GM19372 (cell line): ENCODE measurements around the gene PTS.

Experiments used
- ATAC-seq: cut with Tn5 transposase; IDR thresholded peaks from one replicate; pipeline ENCODE4 v1.9.1; 2021; ENCODE audit warnings: mild to moderate bottlenecking, low read depth, moderate library complexity; ENCODE audit not compliant: unreplicated experiment

Gene PTS

DNA sequence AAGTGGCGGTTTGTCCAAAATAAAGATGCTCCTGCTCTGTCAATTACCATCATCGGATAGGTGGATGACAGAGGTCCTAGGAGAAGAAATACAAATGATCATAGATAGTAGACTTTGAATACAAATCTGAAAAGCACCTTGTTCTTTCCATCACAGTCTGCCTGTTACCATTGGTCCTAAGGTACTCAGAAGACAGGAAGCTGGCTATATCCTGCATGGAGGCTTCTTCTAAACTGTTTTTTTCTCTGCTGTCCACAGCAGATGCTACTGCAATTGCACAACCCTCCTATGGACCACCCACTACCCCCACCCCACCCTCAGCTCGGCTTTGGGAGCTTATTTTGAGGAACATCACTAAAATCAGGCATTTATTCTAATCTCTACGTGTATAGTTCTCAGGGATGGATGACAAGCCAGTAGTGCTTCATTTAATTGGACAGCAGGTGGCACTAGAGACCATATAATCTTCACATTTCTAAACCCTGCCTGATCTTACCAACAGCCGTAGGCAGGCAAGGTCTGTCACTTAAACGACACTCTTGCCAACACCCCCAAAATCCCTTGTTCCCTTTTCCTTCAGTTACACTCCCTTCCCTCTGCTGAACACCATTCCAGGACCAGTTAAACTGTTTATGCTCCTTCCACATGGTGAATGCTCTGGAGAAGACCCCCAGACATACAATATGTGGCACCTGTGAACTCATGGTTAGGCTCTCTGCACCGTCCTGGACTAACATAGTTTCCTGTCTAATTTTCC is 6.6 kb upstream of the PTS start:
- ATAC-seq = peak; percentile 86

DNA sequence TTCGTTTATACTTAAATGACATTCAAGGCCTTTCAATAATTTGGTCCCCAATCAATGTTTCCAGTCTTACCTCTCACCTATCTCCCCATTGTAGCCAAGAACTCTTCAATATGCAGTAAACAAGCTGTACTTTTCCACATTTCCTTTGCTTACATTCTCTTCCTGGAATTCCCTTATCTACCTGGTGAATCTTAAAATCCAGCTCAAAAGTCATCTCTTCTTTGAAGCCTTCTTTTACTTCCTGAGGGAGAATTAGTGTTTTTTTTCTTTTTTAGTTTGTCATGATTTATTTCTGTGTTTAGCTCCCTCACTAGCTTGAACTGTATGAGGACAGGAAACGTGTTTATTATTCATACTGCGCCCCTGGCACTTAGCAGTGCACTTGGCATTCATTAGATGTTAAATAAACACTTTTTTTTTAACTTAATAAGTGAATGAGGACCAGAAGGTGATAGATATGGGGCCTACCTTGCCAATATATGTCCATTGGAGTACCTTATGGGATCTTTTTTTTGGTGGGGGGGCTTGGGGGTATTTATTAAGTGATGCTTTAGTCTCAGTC is 4.9 kb upstream of the PTS start:
- no peak for ATAC-seq

DNA sequence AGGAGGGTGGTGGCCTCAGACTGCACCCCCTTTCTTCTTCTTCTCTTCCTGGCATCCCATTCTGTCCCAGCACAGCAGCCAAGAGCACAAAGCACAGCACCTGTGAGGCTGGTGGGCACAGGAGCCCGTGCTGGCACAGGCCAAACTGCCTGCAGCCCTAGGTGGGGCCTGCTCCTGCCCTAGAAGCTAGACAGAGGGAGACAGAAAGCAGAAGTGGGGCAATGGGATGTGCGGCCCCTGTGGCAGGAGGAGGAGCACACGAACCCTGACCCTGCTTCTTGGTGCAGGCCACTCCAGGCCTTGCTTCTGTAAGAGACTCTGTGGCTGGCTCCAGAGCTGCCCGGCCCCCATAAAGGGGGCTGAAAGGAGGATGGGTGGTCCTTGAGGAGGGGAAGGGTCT is 3.9 kb upstream of the PTS start:
- ATAC-seq = no peak

DNA sequence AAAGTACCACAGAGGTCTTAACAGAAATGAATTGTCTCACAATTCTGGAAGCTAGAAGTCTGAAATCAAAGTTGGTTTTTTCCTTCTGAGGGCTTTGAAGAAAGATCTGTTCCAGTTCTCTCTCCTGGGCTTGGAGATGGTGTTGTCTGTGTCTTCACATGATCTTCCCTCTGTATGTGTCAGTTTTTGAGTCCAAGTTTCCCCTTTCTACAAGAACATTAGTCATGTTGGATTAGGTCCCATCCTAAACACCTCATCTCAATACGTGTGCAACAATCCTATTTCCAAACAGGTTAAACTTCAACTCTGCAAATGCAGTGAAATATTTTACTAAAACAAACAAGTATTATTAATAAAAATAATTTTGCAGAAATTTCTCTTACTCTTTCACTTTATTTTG is 3.1 kb upstream of the PTS start:
- ATAC-seq = no peak

DNA sequence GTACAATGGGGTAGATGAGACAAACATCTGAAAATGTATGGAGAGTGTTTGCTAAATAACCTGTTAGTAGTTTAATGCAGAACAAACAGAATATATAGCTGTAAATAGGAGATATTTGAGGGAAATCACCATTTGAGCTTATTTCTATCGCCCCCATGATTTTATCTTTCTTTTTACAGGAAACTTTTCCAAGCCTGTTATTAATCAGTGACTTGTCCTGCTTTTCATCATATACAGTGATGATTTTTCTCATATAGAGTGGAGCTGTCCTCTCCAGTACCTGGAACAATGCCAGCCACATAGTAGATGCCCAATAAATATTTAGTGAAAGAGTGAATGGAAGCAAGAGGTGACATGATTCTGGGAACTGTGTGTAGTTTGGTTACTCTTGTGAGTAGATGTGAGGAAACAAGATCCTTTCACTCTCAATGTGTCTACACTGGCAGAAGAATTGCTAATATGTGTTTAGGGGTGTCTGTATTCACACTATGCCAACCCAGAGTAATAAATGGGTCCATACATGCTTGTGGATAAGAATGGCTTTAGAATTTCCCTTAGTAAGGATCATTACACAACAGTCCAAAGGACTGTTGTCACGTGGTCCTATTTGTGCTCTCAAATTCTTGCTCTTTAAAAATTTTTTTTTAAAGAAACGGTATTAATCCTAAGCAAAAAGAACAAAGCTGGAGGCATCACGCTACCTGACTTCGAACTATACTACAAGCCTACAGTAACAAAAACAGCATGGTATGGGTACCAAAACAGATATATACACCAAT is 2.3 kb upstream of the PTS start:
- ATAC-seq = no peak

DNA sequence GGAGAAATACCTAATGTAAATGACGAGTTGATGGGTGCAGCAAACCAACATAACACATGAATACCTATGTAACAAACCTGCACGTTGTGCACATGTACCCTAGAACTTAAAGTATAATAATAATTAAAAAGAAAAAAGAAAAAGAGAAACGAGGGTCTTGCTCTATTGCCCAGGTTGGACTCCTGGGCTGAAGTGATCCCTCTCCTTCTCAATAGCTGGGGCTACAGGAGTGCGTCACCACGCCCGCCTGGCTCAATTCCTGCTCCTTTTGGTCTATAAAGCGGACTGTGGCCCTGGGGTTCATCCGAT is 521 bp upstream of the PTS start:
- ATAC-seq = no peak

DNA sequence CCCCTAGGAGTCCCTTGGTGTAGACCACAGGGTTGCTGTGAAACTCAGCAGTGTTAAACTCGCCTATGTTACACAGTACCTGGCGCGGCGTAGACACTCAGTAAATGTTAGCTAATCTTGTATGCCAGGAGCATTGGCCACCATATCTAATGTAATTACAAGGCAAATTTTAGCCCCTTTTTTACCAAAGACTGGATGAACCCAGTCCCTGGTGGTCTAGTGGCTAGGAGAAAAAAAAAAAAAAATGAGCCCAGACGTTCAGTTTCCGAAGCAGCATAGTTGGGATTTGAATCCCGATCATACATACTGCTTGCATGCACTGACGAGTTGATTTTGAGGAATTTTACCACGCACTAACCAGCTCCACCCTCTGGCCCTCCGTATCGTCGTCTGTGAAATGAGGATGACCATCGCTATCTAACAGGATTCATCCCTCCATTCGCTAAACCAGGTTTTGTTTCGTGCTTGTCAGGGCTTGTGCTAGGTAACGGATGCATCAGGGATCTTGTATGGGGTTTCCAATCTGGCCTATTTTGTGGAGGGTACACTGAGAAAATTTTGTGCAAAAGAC is 688 bp downstream of the PTS start:
- ATAC-seq = peak; percentile 40

DNA sequence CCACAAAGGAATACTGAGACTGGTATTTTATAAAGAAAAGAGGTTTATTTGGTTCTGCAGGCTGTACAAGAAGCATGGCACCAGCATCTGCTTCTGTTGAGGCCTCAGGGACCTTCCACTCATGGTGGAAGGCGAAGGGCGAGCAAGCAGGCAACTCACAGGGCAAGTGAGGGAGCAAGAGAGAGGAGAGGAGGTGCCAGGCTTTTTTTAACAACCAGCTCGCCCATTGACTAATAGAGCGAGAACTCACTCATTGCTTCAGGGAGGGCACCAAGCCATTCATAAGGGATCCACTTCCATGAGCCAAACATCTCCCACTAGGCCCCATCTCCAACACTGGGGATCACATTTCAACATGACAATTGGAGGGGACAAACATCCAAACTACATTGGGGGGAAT is 1.2 kb downstream of the PTS start:
- ATAC-seq = no peak

DNA sequence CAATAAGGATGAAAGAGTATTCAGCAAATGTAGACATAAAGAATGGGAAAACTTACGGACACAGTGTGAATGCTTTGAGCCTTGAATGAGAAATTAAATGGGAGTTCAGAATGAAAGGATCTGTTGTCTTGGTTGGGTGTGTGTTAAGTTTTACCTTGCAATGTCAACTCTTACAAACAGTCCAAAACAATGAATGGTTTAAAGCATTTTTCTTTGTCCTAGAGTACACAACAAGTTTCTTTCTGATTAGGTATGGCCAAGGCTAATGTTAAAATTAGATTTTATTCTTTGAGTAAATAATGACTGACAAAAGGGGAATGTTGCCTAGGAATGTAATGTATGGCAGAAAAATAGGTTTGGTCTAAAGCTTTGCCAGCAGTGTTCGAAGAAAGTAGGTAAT is 2.5 kb downstream of the PTS start:
- no peak for ATAC-seq

DNA sequence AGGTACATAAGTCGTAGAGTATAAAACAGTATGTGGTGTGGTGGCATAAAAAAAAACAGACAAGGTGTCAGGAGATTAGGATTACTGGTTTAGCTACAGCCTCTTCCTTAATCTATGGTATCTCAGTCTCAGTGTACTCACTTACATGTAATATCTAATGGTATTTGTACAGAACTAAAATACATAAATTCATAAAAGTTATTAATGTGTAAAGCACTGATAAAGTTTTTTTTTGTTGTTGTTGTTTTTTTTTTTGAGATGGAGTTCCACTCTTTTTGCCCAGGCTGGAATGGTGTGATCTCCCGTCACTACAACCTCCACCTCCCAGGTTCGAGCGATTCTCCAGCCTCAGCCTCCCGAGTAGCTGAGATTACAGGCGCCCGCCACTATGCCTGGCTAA is 2.9 kb downstream of the PTS start:
- no peak for ATAC-seq

DNA sequence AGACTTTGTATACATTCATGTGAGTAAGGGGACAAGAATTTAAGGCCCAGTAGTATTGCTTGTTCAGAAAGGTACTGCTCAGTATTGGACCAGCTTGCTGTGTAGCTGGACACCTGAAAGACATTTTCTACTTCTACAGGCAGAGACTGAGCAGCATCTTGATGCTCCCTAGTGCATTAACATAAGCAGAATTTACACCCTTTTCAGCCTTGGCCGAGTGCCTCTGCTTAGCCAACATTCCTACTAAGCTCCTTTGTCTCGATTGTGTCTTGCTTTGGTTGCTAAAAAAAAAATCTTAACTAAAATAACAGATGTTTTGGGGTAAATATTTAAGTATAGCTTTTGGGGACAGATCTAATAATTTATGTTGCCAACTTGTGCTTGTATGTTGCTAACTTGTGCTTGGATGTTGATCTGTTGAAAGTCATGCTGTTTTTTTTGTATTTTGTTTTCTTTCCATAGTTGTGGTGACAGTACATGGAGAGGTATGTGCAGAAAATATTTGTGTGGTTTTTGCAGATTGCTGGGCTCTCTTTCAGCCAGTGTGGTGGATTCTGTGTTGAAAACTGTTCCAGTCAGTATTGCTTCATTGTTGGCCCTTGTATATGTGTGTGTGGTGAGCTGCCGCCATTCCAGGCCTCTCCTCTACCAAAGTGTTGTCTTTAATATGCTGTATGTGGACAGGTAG is 3.7 kb downstream of the PTS start:
- no peak for ATAC-seq

DNA sequence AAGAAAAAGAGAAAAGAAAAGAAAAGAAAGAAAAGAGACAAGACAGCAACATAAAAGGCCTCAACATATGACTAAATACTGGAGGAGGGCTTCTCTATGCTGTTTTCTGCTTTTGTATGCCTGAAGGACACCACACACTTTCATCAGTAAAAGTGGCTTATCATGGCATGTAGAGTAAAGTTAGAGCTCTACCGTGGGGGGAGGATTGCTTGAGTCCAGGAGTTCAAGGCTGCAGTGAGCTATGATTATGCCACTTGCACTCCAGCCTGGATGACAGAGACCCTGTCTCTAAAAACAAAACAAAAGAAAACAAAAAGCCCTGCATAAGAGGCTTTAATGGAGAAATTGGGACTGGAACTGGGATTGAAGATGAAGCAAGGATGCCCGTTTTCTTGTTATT is 5.7 kb downstream of the PTS start:
- ATAC-seq = no peak

DNA sequence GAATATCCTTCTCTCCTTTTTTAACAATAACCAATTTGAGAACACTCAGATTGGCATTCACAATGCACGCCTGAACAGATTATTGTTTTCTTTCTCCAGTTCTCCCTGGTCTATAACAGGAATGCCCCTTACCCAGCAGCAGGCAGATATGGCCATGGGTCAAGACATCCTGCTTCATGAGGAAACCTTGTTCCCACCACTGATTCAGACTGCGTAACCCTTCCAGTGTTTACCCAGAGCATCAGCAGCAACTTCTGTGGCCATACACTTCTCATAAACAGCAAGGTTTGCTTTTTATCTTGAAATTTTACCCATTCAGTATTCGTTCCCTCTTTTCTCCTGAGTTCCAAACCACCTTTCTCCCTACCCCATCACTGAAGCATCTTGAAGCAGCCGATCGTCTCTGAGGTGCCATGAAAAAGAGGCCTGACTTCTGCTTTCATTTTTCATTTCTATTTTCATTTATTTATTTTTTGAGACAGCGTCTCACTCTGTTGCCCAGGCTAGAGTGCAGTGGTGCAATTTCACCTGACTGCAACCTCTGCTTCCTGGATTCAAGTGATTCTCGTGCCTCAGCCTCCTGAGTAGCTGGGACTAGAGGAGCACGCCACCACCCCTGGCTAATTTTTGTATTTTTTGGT is 9.6 kb downstream of the PTS start:
- ATAC-seq = no peak

DNA sequence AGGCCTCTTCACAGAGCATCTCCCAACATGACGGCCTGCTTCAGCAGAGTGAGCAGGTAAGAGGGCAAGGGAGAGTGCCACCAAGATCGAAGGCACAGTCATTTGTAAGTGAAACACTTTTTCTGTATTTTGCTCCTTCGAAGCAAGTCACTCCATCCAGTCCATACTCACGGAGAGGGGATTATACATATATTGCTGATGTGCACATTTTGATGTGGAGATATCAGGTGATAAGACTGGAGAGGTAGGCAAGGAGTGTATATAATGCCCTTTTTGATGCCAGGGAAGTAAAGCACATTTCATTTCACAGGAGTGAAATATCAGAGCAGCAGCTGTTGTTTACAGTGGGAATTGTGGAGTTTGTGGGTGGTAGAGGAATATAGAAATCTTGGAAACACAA is 11.2 kb downstream of the PTS start:
- ATAC-seq = no peak

DNA sequence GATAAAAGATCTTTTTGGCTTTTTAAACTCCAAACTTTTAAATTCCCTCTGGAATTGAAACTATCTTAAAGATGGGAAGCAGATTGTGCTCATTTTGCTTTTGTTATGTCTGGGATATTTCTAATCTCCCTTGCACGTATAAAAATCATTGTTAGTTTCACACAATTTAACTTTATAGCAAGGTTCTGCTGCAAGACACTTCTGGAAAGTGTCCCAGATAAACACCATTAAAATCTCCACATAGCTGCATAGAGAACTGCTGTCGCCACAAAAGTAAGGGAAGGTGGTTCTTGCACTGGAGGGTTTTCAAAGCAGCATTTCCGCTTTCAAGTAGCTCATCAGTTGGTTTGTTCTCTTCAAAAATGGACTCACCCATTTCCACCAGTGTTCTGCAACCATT is 11.8 kb downstream of the PTS start:
- ATAC-seq = no peak

DNA sequence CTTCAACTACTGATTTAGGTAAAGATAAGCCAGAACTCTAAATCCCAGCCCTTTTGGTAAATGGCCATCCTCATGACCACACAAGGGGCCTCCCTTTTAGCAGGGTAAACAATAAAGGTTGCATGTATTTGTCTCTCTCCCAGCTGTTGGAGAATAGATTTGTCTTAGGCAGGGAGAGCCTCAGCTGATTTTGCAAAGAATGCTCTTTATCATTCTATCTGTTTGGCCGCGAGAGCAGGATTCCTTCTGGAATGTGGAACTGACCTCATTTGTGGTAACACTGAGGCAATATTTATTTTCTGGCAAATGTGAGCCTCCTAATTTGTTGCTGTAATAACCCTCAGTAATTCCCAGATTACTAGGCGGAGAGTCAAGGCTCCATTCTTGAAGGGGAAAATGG is 15.3 kb downstream of the PTS start:
- ATAC-seq = no peak

DNA sequence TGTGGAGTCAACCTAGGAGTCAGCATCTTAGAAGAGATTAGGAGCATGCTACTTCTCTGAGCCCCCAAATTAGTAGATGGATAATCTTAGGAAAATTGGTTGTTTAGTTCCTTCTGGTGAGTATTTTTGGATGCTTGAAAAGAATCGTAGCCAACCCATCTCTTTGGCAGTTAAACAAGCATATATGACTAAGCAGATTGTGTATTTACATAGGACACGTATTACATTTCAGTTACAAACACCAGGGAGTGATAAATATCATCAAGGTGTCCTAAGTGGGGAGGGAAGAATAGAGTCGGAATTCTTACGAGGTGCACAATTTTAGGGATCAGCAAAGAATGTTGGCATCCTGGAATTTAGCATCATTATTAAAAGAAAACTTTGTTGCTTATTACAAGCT is 21.0 kb downstream of the PTS start:
- ATAC-seq = no peak

DNA sequence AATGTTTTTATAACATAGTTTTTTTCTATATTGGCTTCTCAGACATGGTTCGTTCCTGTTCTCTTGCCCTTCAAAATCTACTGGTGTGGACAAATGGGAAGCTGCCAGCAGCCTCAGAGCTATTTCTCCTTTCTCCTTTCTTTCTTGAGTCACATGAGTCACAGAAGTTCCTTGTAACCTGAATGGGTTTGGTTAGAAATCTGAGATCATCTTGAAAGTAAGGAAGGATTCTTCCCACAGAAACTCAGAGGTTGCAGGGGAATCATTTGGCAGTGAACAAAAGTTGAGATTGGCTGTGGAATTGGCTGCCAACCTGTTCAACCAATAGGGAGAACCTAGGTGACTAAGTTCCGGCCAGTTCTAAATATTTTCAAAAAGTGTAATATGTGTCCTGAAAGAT is 22.0 kb downstream of the PTS start:
- ATAC-seq = no peak

DNA sequence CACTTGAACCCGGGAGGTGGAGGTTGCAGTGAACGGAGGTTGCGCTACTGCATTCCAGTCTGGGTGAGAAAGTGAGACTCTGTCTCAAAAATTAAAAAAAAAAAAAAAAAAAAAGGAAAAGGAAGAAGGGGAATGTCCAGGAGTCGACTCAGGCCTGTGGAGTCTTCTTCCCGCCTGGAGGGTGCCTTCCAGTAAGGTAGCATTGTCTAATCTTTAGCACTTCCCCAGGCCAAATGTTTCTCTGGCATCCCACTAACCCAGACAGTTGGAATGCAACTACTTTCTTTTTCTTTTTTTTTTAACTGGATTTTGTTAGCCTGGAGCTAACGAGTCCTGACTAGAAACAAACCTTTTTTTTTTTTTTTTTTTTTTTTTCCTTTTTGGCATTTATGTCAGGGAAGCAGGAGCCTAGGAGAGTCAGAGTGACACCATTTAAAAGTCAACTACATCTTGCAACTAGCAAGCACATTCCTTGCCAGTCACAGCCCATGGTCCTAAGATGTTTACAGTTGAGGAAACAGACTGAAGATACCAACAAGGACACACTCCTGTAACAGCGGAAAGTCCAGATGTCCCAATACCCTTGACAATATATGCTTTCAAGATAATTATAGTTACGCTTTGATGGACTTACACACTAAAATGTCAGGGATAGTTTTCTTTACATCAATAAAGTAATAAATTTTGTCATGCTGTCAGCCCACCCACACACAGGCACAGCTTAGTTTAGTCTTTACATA is 23.8 kb downstream of the PTS start:
- ATAC-seq = no peak

DNA sequence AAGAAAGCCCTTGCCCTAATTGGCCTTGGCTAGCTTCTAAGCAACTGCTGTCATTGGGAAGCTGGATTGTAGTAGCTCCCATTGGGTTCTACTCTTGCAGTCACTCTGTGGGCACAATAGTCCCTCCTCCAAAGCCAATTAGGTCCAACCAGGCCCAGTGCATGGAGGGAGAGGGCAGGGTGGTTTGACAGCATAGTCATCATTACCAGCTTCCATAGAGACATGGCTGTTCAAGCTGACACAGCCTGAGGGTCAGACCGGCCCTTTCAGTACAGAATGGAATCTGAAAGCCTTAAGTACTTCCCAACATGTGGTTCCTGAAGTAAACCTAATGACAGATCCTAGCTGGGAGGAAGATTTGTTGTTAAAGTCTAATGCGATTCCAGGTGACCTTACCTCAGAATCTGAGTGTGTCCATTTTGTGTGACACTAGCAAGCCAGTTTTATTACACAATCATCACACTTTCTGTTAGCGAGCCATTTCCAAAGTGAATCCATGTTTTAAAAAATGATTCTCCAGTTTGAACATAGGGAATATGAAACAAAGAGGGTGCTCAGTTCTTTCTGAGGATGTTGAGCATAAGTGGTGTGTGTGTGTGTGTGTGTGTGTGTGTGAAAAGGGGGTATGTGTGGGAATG is 27.5 kb downstream of the PTS start:
- no peak for ATAC-seq
